Left ventricle myocardium inferior (tissue), 1 donor: ENCODE results near the gene THSD7A. TPM values are rescaled to one million over a fixed set of nuclear protein-coding genes. Genes with fewer than 3 reads are reported as not detected.

ENCODE experiments used
- DNase-seq: peaks from one replicate; pipeline ENCODE4 v3.0.0-alpha.2; 2020
- H3K27ac ChIP-seq: fragments of 200-600 bp; replicated peaks from 2 replicates; pipeline ENCODE4 v1.8.0; 2021
- H3K27me3 ChIP-seq: fragments of 200-600 bp; 2 replicates; pipeline ENCODE4 v1.8.0; 2021; ENCODE audit warnings: low read depth
- H3K36me3 ChIP-seq: fragments of 200-600 bp; 2 replicates; pipeline ENCODE4 v1.8.0; 2021
- H3K4me1 ChIP-seq: fragments of 200-600 bp; 2 replicates; pipeline ENCODE4 v1.8.0; 2021
- H3K4me3 ChIP-seq: fragments of 200-600 bp; 2 replicates; pipeline ENCODE4 v1.8.0; 2021; ENCODE audit warnings: mild to moderate bottlenecking, moderate library complexity
- H3K9me3 ChIP-seq: fragments of 200-600 bp; replicated peaks from 2 replicates; pipeline ENCODE4 v1.8.0; 2021
- intact Hi-C: fragments of 100-400 bp; cut with micrococcal nuclease; formaldehyde crosslinking; loops from one replicate; pipeline ENCODE4 v1.11.0; 2022
- total RNA-seq: library from RNA; stranded (reverse); fragmentation: NEBNext Ultra II Directional; extraction: Animal tissue kit (Norgen Biotek cat#: 25700); gene quantifications from one replicate; pipeline ENCODE4 v1.2.1, GENCODE V29; 2021
- TF ChIP-seq, protein P1 (sequence below): fragments of 200-600 bp; IDR thresholded peaks from 2 replicates; pipeline ENCODE4 v1.8.0; 2021; ENCODE audit warnings: antibody characterized with exemption, mild to moderate bottlenecking, borderline replicate concordance
- donor health status: DM: no; HTN: yes; CAD: no; lungs with severe emphysema.

The THSD7A gene
- total RNA-seq, 1 donor from 2014 or later, result 1.6 TPM

DNA sequence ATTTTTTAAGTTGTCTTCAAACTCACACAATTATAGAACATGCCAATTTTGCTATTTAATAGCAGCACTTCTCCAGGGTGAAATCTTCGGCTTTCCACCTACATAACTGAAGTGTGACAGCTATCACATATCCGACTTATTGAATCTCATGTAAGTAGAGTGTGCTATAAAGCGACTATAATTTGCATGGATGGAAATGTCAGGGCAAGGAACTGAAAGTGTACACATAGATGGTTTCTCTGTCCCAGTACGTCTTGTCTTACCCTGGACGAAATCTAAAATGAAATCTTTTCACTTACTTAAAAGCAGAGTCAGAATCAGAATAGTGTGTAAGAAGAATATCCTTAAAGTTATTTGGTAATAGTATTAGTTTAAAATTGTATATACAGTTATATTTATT is 132.3 kb downstream of the THSD7A start:
- peaks cover 11% of the 10 kb centered on the region for H3K4me1 ChIP-seq
- no peak overlapping the region for H3K4me3 ChIP-seq
- no peak overlapping the region for H3K27ac ChIP-seq
- no peaks in the 10 kb centered on the region for H3K27me3 ChIP-seq
- TF ChIP-seq, protein P1, sequence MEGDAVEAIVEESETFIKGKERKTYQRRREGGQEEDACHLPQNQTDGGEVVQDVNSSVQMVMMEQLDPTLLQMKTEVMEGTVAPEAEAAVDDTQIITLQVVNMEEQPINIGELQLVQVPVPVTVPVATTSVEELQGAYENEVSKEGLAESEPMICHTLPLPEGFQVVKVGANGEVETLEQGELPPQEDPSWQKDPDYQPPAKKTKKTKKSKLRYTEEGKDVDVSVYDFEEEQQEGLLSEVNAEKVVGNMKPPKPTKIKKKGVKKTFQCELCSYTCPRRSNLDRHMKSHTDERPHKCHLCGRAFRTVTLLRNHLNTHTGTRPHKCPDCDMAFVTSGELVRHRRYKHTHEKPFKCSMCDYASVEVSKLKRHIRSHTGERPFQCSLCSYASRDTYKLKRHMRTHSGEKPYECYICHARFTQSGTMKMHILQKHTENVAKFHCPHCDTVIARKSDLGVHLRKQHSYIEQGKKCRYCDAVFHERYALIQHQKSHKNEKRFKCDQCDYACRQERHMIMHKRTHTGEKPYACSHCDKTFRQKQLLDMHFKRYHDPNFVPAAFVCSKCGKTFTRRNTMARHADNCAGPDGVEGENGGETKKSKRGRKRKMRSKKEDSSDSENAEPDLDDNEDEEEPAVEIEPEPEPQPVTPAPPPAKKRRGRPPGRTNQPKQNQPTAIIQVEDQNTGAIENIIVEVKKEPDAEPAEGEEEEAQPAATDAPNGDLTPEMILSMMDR, result no peak
- no peak for DNase-seq
- H3K9me3 ChIP-seq, result no peaks in the 10 kb centered on the region
- no peaks in the 10 kb centered on the region for H3K36me3 ChIP-seq
- intact Hi-C loops, result no loop called here

DNA sequence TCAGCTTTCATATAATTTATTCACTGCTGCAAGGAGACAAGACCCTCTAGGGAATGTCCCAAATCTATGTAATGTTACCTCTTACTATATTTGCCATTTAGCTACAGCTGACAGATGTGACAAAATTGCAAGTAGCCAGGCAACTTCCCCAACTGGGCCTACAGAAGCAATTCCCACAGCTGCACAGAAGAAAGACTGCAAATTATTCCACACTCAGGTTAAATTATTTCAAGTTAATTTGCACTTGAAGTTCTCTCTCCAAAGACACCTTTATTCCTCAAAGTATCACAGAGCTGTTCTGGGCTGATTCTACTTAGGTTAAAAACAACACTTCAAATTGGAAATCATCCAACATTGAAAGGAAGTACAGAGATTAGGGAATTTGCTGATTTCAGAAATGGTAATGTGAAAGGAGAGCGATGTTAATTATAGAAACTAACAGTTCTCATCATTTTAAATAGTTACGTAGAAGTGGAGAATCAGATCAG is 133.6 kb downstream of the THSD7A start:
- Histone ChIP-seq H3K4me1 (peaks cover 11% of the 10 kb centered on the region), H3K27me3 (no peaks in the 10 kb centered on the region), H3K27ac (no peak overlapping the region), H3K36me3 (no peaks in the 10 kb centered on the region), H3K9me3 (no peaks in the 10 kb centered on the region), H3K4me3 (peak overlapping the region; percentile 8)
- intact Hi-C loops, result no loop called here
- no peak for DNase-seq
- TF ChIP-seq, protein P1, result no peak

DNA sequence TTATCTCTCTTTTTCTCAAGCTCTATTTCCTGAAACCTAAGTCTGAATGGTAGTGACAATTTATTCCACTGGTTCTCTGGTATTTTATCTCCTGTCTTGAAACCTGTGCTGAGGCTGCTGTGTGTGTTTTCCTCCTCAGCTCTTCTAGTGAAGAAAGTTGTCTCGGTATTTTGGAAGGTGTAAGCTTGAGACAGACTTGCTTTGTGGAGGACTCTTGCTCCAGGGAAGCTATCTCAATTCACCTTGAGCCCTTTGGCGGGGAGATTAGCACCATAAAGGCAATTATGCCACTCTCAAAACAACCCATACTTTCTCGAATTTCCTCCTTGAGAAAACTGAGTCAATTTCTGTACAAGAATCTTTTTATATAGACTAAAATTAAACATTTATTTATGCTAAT is 141.6 kb downstream of the THSD7A start:
- intact Hi-C loops, result no loop called here
- H3K27ac ChIP-seq, result no peak overlapping the region
- TF ChIP-seq, protein P1, result no peak
- no peaks in the 10 kb centered on the region for H3K27me3 ChIP-seq
- DNase-seq, result no peak
- no peak overlapping the region for H3K4me3 ChIP-seq
- no peaks in the 10 kb centered on the region for H3K4me1 ChIP-seq
- H3K36me3 ChIP-seq, result no peaks in the 10 kb centered on the region
- H3K9me3 ChIP-seq, result peaks cover 12% of the 10 kb centered on the region

- Histone ChIP-seq H3K27ac (no peak overlapping the region), H3K36me3 (no peaks in the 10 kb centered on the region), H3K4me3 (no peak overlapping the region), H3K27me3 (no peaks in the 10 kb centered on the region), H3K9me3 (peaks cover 25% of the 10 kb centered on the region), H3K4me1 (no peaks in the 10 kb centered on the region)
- DNase-seq, result no peak
- TF ChIP-seq, protein P1, result no peak
- intact Hi-C loops, result no loop called here
Observed at GRCh38 chr7:11689096-11689495, 142.9 kb downstream of the THSD7A start.

- no peak for DNase-seq
- intact Hi-C loops, result no loop called here
- Histone ChIP-seq H3K36me3 (no peaks in the 10 kb centered on the region), H3K4me3 (no peak overlapping the region), H3K9me3 (peaks cover 95% of the 10 kb centered on the region), H3K27ac (no peak overlapping the region), H3K27me3 (no peaks in the 10 kb centered on the region), H3K4me1 (no peaks in the 10 kb centered on the region)
- TF ChIP-seq, protein P1, result no peak
Observed at GRCh38 chr7:11681461-11681860, 150.5 kb downstream of the THSD7A start.
